Colonic mucosa (tissue), 4 donors: Measurements from ENCODE around the gene GNGT1. TPM values are rescaled to one million over a fixed set of nuclear protein-coding genes. Genes with fewer than 3 reads are reported as not detected.

ENCODE experiments used
- DNase-seq: peaks from one replicate; pipeline ENCODE4 v3.0.0-alpha.2; 2020
- H3K27ac ChIP-seq: fragments of 200-600 bp; one replicate; pipeline ENCODE4 v1.8.0; 2021
- H3K27me3 ChIP-seq: fragments of 200-600 bp; one replicate; pipeline ENCODE4 v1.8.0; 2021
- H3K36me3 ChIP-seq: fragments of 200-600 bp; one replicate; pipeline ENCODE4 v1.8.0; 2021
- H3K4me1 ChIP-seq: fragments of 200-600 bp; one replicate; pipeline ENCODE4 v1.8.0; 2021; ENCODE audit warnings: mild to moderate bottlenecking
- H3K4me3 ChIP-seq: fragments of 200-600 bp; one replicate; pipeline ENCODE4 v1.8.0; 2021
- H3K9ac ChIP-seq, 2 donors: one replicate each; pipeline ENCODE4 v1.7.0; 2013; ENCODE audit warnings: control low read depth in 2 of 2, low read depth in 2 of 2, low read length in 2 of 2
- H3K9me3 ChIP-seq: fragments of 200-600 bp; one replicate; pipeline ENCODE4 v1.8.0; 2021
- CTCF ChIP-seq: fragments of 200-600 bp; IDR thresholded peaks from one replicate; pipeline ENCODE4 v1.8.0; 2022; ENCODE audit warnings: antibody characterized with exemption, mild to moderate bottlenecking
- intact Hi-C: fragments of 100-400 bp; cut with DNase I; formaldehyde crosslinking; loops from one replicate; pipeline ENCODE4 v1.14.1; 2022
- total RNA-seq, 2 donors: library from RNA; stranded (reverse); fragmentation: NEBNext Ultra II Directional in 1 of 2; extraction: Animal tissue kit (Norgen Biotek cat#: 25700) in 1 of 2; gene quantifications; one replicate each; pipeline ENCODE4 v1.2.1, GENCODE V29; 2021
- donor health status: healthy.
- donor health status: DM: no; HTN: no; CAD: no.
- donor health status: DM: no; HTN: no; CAD: no.

The GNGT1 gene
- total RNA-seq, 2 donors from 2014 or later = not detected

- H3K27ac ChIP-seq = no peak overlapping the region
- no peak overlapping the region for H3K9ac ChIP-seq
- H3K36me3 ChIP-seq = no peaks in the 10 kb centered on the region
- no peaks in the 10 kb centered on the region for H3K27me3 ChIP-seq
- no peaks in the 10 kb centered on the region for H3K9me3 ChIP-seq
- no peak overlapping the region for H3K4me3 ChIP-seq
- no peaks in the 10 kb centered on the region for H3K4me1 ChIP-seq
- DNase-seq = no peak
- no peak for TF ChIP-seq CTCF
- intact Hi-C loops = no loop called here
These were observed 31.9 kb downstream of the GNGT1 start for GRCh38 chr7:93938293-93938692.

GRCh38 chr7:93941945-93942344 is 35.6 kb downstream of the GNGT1 start:
- no peaks in the 10 kb centered on the region for H3K27me3 ChIP-seq
- intact Hi-C loops = no loop called here

GRCh38 chr7:93943816-93944540 is 37.6 kb downstream of the GNGT1 start:
- Histone ChIP-seq H3K27me3 (no peaks in the 10 kb centered on the region), H3K36me3 (no peaks in the 10 kb centered on the region), H3K9ac (no peak overlapping the region), H3K4me1 (no peaks in the 10 kb centered on the region), H3K4me3 (no peak overlapping the region), H3K27ac (no peak overlapping the region), H3K9me3 (no peaks in the 10 kb centered on the region)
- no peak for TF ChIP-seq CTCF
- no peak for DNase-seq
- intact Hi-C loops = no loop called here

More at GRCh38 chr7:93941945-93942344, 35.6 kb downstream of the GNGT1 start:
- no peaks in the 10 kb centered on the region for H3K9me3 ChIP-seq
- H3K36me3 ChIP-seq = no peaks in the 10 kb centered on the region
- H3K9ac ChIP-seq = no peak overlapping the region
- TF ChIP-seq CTCF = no peak
- no peak overlapping the region for H3K4me3 ChIP-seq
- H3K4me1 ChIP-seq = no peaks in the 10 kb centered on the region
- no peak for DNase-seq
- no peak overlapping the region for H3K27ac ChIP-seq

GRCh38 chr7:93944673-93945072 is 38.3 kb downstream of the GNGT1 start:
- DNase-seq = no peak
- Histone ChIP-seq H3K4me1 (no peaks in the 10 kb centered on the region), H3K36me3 (no peaks in the 10 kb centered on the region), H3K27ac (no peak overlapping the region), H3K9me3 (no peaks in the 10 kb centered on the region), H3K9ac (no peak overlapping the region), H3K4me3 (no peak overlapping the region), H3K27me3 (no peaks in the 10 kb centered on the region)
- intact Hi-C loops = no loop called here
- no peak for TF ChIP-seq CTCF

GRCh38 chr7:93945083-93945482 is 38.7 kb downstream of the GNGT1 start:
- H3K9ac ChIP-seq = no peak overlapping the region
- intact Hi-C loops = no loop called here
- no peak overlapping the region for H3K27ac ChIP-seq

More at GRCh38 chr7:93945083-93945482, 38.7 kb downstream of the GNGT1 start:
- TF ChIP-seq CTCF = no peak
- DNase-seq = no peak
- Histone ChIP-seq H3K4me3 (no peak overlapping the region), H3K9me3 (no peaks in the 10 kb centered on the region), H3K36me3 (no peaks in the 10 kb centered on the region), H3K4me1 (no peaks in the 10 kb centered on the region), H3K27me3 (no peaks in the 10 kb centered on the region)
